ENCODE measurements around the gene S100A6.
"Not testable (repeated sequence)": the region's sequence is repeated elsewhere in the genome, so short reads cannot be mapped to it uniquely, and the experiment has no call there.

S100A6 gene

GRCh38 chr1:153565529-153566374, 30.0 kb upstream of the S100A6 start, which contains the start of gene S100A2:
TSS of gene S100A2 (minus strand) at chr1:153565844. CDS start at chr1:153563877, 1,967 bp downstream.
- TF ChIP-seq, protein P1, sequence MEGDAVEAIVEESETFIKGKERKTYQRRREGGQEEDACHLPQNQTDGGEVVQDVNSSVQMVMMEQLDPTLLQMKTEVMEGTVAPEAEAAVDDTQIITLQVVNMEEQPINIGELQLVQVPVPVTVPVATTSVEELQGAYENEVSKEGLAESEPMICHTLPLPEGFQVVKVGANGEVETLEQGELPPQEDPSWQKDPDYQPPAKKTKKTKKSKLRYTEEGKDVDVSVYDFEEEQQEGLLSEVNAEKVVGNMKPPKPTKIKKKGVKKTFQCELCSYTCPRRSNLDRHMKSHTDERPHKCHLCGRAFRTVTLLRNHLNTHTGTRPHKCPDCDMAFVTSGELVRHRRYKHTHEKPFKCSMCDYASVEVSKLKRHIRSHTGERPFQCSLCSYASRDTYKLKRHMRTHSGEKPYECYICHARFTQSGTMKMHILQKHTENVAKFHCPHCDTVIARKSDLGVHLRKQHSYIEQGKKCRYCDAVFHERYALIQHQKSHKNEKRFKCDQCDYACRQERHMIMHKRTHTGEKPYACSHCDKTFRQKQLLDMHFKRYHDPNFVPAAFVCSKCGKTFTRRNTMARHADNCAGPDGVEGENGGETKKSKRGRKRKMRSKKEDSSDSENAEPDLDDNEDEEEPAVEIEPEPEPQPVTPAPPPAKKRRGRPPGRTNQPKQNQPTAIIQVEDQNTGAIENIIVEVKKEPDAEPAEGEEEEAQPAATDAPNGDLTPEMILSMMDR (conservative IDR thresholded peaks at IDR 0.05; ENCODE audit: low read depth, low read length): no peak
- Histone ChIP-seq H3K79me2 (ENCODE audit: insufficient read depth, low read depth) (no peaks in the 10 kb centered on the region), H3K4me1 (ENCODE audit: low read depth, poor library complexity, severe bottlenecking) (peaks cover 20% of the 10 kb centered on the region), H3K4me2 (peak within 1 kb of the TSS; percentile 24), H3K27me3 (ENCODE audit: insufficient read depth, low read depth) (no peaks in the 10 kb centered on the region), H3K9ac (no peak within 1 kb of the TSS), H3K27ac (no peak within 1 kb of the TSS), H3K4me3 (IDR thresholded peaks at IDR 0.05; ENCODE audit: insufficient read depth, low read depth, low read length) (no peak within 1 kb of the TSS), H4K20me1 (ENCODE audit: insufficient read depth) (no peaks in the 10 kb centered on the region), H2AFZ (ENCODE audit: low read depth) (peak within 1 kb of the TSS; percentile 77), H3K36me3 (ENCODE audit: insufficient read depth) (no peaks in the 10 kb centered on the region)

- peaks cover 20% of the 10 kb centered on the region for H3K4me1 ChIP-seq (ENCODE audit: low read depth, poor library complexity, severe bottlenecking)
- H3K36me3 ChIP-seq (ENCODE audit: insufficient read depth): no peaks in the 10 kb centered on the region
- H3K4me2 ChIP-seq: no peak overlapping the region
- H3K79me2 ChIP-seq (ENCODE audit: insufficient read depth, low read depth): no peaks in the 10 kb centered on the region
- no peak overlapping the region for H3K9ac ChIP-seq
- TF ChIP-seq, protein P1 (conservative IDR thresholded peaks at IDR 0.05; ENCODE audit: low read depth, low read length): no peak
- H4K20me1 ChIP-seq (ENCODE audit: insufficient read depth): no peaks in the 10 kb centered on the region
- H3K4me3 ChIP-seq (IDR thresholded peaks at IDR 0.05; ENCODE audit: insufficient read depth, low read depth, low read length): no peak overlapping the region
- H2AFZ ChIP-seq (ENCODE audit: low read depth): no peak overlapping the region; the same call in 1 of the 2 replicates
- H3K27me3 ChIP-seq (ENCODE audit: insufficient read depth, low read depth): no peaks in the 10 kb centered on the region
- H3K27ac ChIP-seq: no peak overlapping the region
Observed at GRCh38 chr1:153563991-153564390, 28.2 kb upstream of the S100A6 start.

GRCh38 chr1:153563483-153563901, 27.7 kb upstream of the S100A6 start:
- Histone ChIP-seq H3K27me3 (ENCODE audit: insufficient read depth, low read depth) (no peaks in the 10 kb centered on the region), H3K9ac (no peak overlapping the region), H3K36me3 (ENCODE audit: insufficient read depth) (no peaks in the 10 kb centered on the region), H3K27ac (no peak overlapping the region), H3K79me2 (ENCODE audit: insufficient read depth, low read depth) (no peaks in the 10 kb centered on the region), H3K4me1 (ENCODE audit: low read depth, poor library complexity, severe bottlenecking) (peaks cover 15% of the 10 kb centered on the region), H4K20me1 (ENCODE audit: insufficient read depth) (no peaks in the 10 kb centered on the region), H3K4me3 (IDR thresholded peaks at IDR 0.05; ENCODE audit: insufficient read depth, low read depth, low read length) (no peak overlapping the region), H3K4me2 (no peak overlapping the region), H2AFZ (ENCODE audit: low read depth) (no peak overlapping the region)
- TF ChIP-seq, protein P1 (conservative IDR thresholded peaks at IDR 0.05; ENCODE audit: low read depth, low read length): no peak

GRCh38 chr1:153562021-153562420, 26.2 kb upstream of the S100A6 start:
- H3K27me3 ChIP-seq (ENCODE audit: insufficient read depth, low read depth); H3K4me3 ChIP-seq (IDR thresholded peaks at IDR 0.05; ENCODE audit: insufficient read depth, low read depth, low read length); H3K4me1 ChIP-seq (ENCODE audit: low read depth, poor library complexity, severe bottlenecking); H3K4me2 ChIP-seq; H3K36me3 ChIP-seq (ENCODE audit: insufficient read depth); H3K79me2 ChIP-seq (ENCODE audit: insufficient read depth, low read depth); H4K20me1 ChIP-seq (ENCODE audit: insufficient read depth); H3K27ac ChIP-seq; H2AFZ ChIP-seq (ENCODE audit: low read depth); H3K9ac ChIP-seq: not testable (repeated sequence)

GRCh38 chr1:153561466-153561985, 25.7 kb upstream of the S100A6 start:
- no peak overlapping the region for H3K9ac ChIP-seq
- H4K20me1 ChIP-seq (ENCODE audit: insufficient read depth): no peaks in the 10 kb centered on the region
- H3K4me1 ChIP-seq (ENCODE audit: low read depth, poor library complexity, severe bottlenecking): peaks cover 3% of the 10 kb centered on the region
- H3K36me3 ChIP-seq (ENCODE audit: insufficient read depth): no peaks in the 10 kb centered on the region
- H3K27ac ChIP-seq: no peak overlapping the region
- TF ChIP-seq, protein P1 (conservative IDR thresholded peaks at IDR 0.05; ENCODE audit: low read depth, low read length): no peak
- H3K27me3 ChIP-seq (ENCODE audit: insufficient read depth, low read depth): no peaks in the 10 kb centered on the region
- no peak overlapping the region for H3K4me2 ChIP-seq
- no peaks in the 10 kb centered on the region for H3K79me2 ChIP-seq (ENCODE audit: insufficient read depth, low read depth)
- H3K4me3 ChIP-seq (IDR thresholded peaks at IDR 0.05; ENCODE audit: insufficient read depth, low read depth, low read length): no peak overlapping the region
- no peak overlapping the region for H2AFZ ChIP-seq (ENCODE audit: low read depth)

All from KMS-11 (cell line).